Small intestine (tissue), 7 donors: ENCODE measurements around the gene PLSCR1. TPM values are rescaled to one million over a fixed set of nuclear protein-coding genes. Genes with fewer than 3 reads are reported as not detected.
"Not testable (repeated sequence)": the region's sequence is repeated elsewhere in the genome, so short reads cannot be mapped to it uniquely, and the experiment has no call there.

Experiments used
- DNase-seq, 2 donors: peaks; one replicate each; pipeline versions ENCODE4 v3.0.0 to v3.0.0-alpha.2; 2013
- FAIRE-seq: peaks from 2 replicates; lab custom pipeline; 2012; peaks lifted over from hg19 to GRCh38; lab: Jason Lieb, UNC
- H3K27ac ChIP-seq, 3 donors: one replicate each; pipeline ENCODE4 v1.5.1; 2013; ENCODE audit warnings: low read length in 2 of 3, mild to moderate bottlenecking in 2 of 3, control low read depth in 1 of 3, inconsistent platforms in 1 of 3, low read depth in 1 of 3, moderate library complexity in 1 of 3
- H3K27me3 ChIP-seq, 3 donors: one replicate each; pipeline ENCODE4 v1.6.1; 2013; ENCODE audit warnings: low read length in 3 of 3, inconsistent platforms in 1 of 3; ENCODE audit not compliant: control insufficient read depth in 3 of 3, insufficient read depth in 3 of 3
- H3K36me3 ChIP-seq, 3 donors: one replicate each; pipeline ENCODE4 v1.6.1; 2013; ENCODE audit warnings: low read length in 3 of 3, inconsistent platforms in 1 of 3, low read depth in 1 of 3, mild to moderate bottlenecking in 1 of 3, moderate library complexity in 1 of 3; ENCODE audit not compliant: control insufficient read depth in 3 of 3, insufficient read depth in 2 of 3
- H3K4me1 ChIP-seq, 3 donors: one replicate each; pipeline ENCODE4 v1.6.1; 2013; ENCODE audit warnings: low read length in 2 of 3, inconsistent platforms in 1 of 3, low read depth in 1 of 3, mild to moderate bottlenecking in 1 of 3, moderate library complexity in 1 of 3; ENCODE audit not compliant: control insufficient read depth in 3 of 3, insufficient read depth in 2 of 3
- H3K4me3 ChIP-seq, 3 donors: one replicate each; pipeline ENCODE4 v1.5.1; 2013; ENCODE audit warnings: low read length in 3 of 3, control low read depth in 1 of 3, inconsistent platforms in 1 of 3, low read depth in 1 of 3, mild to moderate bottlenecking in 1 of 3, moderate library complexity in 1 of 3
- H3K9me3 ChIP-seq, 2 donors: one replicate each; pipeline ENCODE4 v1.6.1; 2013; ENCODE audit warnings: low read depth in 1 of 2, low read length in 1 of 2; ENCODE audit not compliant: control insufficient read depth in 2 of 2, insufficient read depth in 1 of 2
- WGBS, 3 donors: extraction: QIAGEN DNeasy Blood & Tissue Kit; methylation state at CpG; one replicate each; pipeline ENCODE4 v1.1.7; 2013; 5-methylcytosine and 5-hydroxymethylcytosine counted together
- polyA plus RNA-seq, 4 donors: library from polyadenylated mRNA; stranded (reverse) in 3 of 4; unstranded in 1 of 4; fragments of 200-250 nt in 3 of 4; fragments of 120-200 nt in 1 of 4; gene quantifications; one replicate each; pipeline versions ENCODE4 v1.2.1 to v1.2.3, GENCODE V29; 2013
- donor health status: healthy with polysubstance abuse.
- donor health status: control.
- donor health status: control.
- donor health status: Bipolar disorder and iron deficiency.
- donor health status: healthy.

PLSCR1 gene
- polyA plus RNA-seq, 4 donors: 37.6 to 92.5 (median 56.0) TPM

DNA sequence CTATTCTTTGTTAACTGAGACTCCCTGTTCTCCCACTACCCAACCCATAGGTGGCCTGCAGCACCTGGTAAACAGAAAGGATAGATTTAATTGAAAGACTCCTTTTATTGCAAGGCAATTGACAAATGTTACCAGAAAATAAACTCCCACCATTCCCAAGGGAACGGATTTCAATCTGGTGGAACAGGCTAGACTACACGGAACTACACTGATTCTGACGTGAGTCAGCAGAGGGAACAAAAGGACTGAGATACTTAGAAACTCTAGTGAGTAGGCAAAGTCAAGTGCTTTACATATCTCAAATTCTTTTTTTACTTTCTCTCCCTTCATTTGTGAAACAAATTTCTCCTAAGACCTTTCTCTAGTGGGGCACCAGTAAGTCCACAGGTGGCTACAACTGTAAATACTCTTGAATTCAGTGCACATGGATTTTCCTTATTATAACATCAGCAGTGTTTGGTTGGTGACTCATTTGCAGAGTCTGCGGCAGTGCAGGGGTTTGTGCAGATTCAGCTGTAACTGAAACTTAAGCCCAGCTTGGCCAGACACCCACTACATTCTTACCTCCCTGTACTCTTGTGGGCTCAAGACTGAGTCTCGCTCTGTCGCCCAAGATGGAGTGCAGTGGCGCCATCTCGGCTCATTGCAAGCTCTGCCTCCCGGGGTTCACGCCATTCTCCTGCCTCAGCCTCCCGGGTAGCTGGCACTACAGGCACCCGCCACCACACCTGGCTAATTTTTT is 40.8 kb downstream of the PLSCR1 start:
- whole genome bisulfite sequencing, 3 donors: 71 to 78% (median 72%) methylated on average over 12 of the region's 12 CpGs
- H3K36me3 ChIP-seq: no peaks in the 10 kb centered on the region
- no peaks in the 10 kb centered on the region for H3K27me3 ChIP-seq
- H3K27ac ChIP-seq: peak overlapping the region in 1 of 3 donors; percentile 31
- no peaks in the 10 kb centered on the region for H3K9me3 ChIP-seq
- peaks cover 0 to 24% (median 4%) of the 10 kb centered on the region in 3 donors for H3K4me1 ChIP-seq
- no peak overlapping the region for H3K4me3 ChIP-seq
- FAIRE-seq: no peak
- DNase-seq: peak in 1 of 2 donors; percentile 56

DNA sequence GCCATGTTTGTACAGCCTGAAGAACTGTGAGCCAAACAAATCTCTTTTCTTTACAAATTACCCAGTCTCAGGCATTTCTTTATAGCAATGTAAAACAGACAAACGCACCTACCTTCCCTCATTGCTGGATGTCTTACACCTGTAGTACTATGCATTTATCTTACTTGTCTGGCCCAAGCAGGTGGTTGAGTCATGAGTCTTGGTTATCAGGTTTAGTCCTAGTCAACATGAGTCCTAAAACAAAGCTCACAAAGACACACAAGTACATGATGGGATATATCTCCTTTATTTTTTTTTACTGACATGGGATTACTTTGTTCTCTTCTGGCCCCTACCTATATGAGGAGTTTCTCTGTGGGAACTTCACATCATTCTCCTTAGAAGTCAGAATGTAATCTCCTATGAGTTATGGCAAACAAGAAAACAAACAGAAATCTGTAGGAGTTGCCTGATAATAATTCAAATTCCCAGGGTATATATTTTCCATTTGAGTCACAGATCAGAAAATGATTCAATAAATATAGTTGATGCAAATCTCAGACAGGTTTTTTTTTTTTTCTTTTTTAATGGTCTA is 41.4 kb downstream of the PLSCR1 start:
- DNase-seq (no peak), FAIRE-seq (no peak)
- WGBS, 3 donors: 73 to 89% (median 87%) methylated on average over 1 of the region's 1 CpG
- Histone ChIP-seq H3K4me1 (peaks cover 0 to 24% (median 4%) of the 10 kb centered on the region in 3 donors), H3K4me3 (no peak overlapping the region), H3K27me3 (no peaks in the 10 kb centered on the region), H3K9me3 (peaks cover 0 to 2% of the 10 kb centered on the region in 2 donors), H3K36me3 (no peaks in the 10 kb centered on the region), H3K27ac (no peak overlapping the region)

DNA sequence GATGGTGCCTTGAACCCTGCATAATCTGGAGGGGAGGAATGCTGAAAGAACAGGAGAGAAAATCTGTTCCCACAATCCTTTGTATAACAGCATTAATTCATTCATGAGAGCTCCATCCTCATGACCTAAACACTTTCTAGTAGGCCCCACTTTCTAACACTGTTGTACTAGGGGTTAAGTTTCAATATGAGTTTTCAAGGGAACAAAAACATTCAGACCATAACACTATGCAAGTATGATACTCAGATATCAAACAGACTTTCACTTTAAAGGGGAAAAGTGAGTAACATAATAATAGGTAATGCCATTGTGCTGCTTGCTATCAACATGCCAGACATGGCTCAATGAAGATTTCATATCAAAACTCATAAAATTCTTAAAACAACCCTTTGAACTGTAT is 42.7 kb downstream of the PLSCR1 start:
- H3K4me1 ChIP-seq: peaks cover 0 to 15% (median 2%) of the 10 kb centered on the region in 3 donors
- no peak overlapping the region for H3K4me3 ChIP-seq
- H3K27me3 ChIP-seq: no peaks in the 10 kb centered on the region
- no peak overlapping the region for H3K27ac ChIP-seq
- no peaks in the 10 kb centered on the region for H3K36me3 ChIP-seq
- FAIRE-seq (no peak), DNase-seq (no peak)
- H3K9me3 ChIP-seq: peaks cover 0 to 5% of the 10 kb centered on the region in 2 donors

DNA sequence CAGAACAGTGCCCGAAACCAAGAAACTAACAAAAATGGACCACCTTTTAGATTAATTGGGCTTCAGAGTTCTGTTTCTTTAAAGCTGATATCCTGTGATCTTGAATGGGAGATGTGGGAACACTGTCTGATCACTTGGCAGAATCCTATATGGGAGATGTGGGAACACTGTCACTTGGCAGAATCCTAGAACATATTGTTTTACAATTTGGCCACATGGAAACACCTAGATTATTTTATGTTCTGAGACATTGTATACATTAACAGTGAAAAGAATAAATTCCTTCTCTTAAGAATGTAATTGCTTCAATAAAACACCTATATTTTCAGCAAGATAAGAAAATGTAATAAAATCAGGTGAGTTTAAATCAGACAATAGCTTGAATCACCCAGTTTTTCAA is 44.7 kb downstream of the PLSCR1 start:
- H3K27ac ChIP-seq: no peak overlapping the region
- peaks cover 0 to 5% (median 0%) of the 10 kb centered on the region in 3 donors for H3K4me1 ChIP-seq
- no peaks in the 10 kb centered on the region for H3K27me3 ChIP-seq
- WGBS, 3 donors: 39 to 60% (median 53%) methylated on average over 1 of the region's 1 CpG
- H3K4me3 ChIP-seq: no peak overlapping the region
- peaks cover 0 to 5% of the 10 kb centered on the region in 2 donors for H3K9me3 ChIP-seq
- H3K36me3 ChIP-seq: no peaks in the 10 kb centered on the region
- FAIRE-seq (no peak), DNase-seq (no peak)

DNA sequence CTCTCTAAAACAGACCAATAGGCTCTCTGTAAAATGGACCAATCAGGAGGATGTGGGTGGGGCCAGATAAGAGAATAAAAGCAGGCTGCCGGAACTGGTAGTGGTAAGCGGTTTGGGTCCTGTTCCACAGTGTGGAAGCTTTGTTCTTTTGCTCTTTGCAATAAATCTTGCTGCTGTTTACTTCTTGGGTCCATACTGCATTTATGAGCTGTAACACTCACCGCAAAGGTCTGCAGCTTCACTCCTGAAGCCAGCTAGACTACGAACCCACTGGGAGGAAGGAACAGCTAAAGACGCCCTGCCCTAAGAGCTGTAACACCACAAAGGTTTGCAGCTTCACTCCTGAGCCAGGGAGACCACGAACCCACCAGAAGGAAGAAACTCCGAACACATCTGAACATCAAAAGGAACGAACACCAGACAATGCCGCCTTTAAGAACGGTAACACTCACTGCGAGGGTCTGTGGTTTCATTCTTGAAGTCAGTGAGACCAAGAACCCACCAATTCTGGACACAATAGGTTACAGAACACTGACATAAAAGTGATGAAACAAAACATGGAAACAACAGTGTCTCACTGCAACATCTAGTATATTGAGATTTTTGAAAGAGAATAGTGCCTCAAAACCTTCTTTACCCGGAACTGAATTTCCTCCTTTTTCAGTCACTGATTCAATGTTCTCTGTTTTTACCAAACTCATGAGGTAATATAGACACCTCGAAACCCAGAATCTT is 46.2 kb downstream of the PLSCR1 start:
- Histone ChIP-seq H3K4me1 (no peaks in the 10 kb centered on the region), H3K4me3 (no peak overlapping the region), H3K27ac (no peak overlapping the region), H3K36me3 (no peaks in the 10 kb centered on the region), H3K9me3 (peaks cover 0 to 5% of the 10 kb centered on the region in 2 donors), H3K27me3 (no peaks in the 10 kb centered on the region)
- DNase-seq: no peak
- 80 to 89% (median 80%) methylated on average over 13 of the region's 13 CpGs for WGBS, 3 donors
- no peak for FAIRE-seq

DNA sequence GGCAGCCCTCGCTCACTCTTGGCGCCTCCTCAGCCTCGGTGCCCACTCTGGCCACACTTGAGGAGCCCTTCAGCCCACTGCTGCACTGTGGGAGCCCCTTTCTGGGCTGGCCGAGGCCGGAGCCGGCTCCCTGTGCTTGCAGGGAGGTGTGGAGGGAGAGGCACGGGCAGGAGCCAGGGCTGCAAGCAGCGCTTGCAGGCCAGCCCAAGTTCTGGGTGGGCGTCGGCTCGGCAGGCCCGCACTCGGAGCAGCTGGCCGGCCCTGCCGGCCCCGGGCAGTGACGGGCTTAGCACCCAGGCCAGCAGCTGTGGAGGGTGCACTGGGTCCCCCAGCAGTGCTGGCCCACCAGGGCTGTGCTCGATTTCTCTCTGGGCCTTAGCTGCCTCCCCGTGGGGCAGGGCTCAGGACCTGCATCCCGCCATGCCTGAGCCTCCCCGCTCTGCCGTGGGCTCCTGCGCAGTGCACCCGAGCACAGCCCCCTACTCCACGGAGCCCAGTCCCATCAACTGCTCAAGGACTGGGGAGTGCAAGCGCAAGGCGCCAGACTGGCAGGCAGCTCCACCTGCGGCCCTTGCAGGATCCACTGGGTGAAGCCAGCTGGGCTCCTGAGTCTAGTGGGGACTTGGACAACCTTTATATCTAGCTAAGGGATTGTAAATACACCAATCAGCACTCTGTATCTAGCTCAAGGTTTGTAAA is 47.1 kb downstream of the PLSCR1 start:
- H3K4me1 ChIP-seq, DNase-seq, H3K27ac ChIP-seq, H3K27me3 ChIP-seq, H3K4me3 ChIP-seq, H3K36me3 ChIP-seq, H3K9me3 ChIP-seq, FAIRE-seq: not testable (repeated sequence)
- WGBS, 3 donors: 92 to 98% (median 94%) methylated on average over 28 of the region's 28 CpGs

DNA sequence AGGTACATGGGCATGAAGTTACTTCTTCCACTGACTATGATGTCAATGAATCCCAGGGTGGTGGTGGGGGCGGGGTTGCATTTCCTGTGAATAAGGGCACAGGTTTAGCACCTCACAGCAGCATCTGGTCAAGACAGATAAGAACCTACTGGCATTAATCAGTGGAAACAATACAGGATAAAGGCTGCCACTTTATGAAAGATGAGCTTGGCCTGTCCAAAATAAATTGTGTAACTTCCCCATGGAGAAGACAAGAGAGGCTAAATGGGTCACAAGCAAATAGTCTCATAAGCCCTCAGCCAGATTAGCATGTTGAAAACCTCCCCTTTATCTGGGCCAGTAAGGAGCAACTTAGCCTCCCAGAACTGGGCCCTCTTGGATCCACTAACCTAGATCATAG is 47.7 kb downstream of the PLSCR1 start:
- Histone ChIP-seq H3K9me3 (peaks cover 0 to 5% of the 10 kb centered on the region in 2 donors), H3K4me3 (no peak overlapping the region), H3K36me3 (no peaks in the 10 kb centered on the region), H3K27me3 (no peaks in the 10 kb centered on the region), H3K4me1 (no peaks in the 10 kb centered on the region), H3K27ac (no peak overlapping the region)
- 0 to 80% (median 55%) methylated on average over 1 of the region's 1 CpG for WGBS, 3 donors
- no peak for DNase-seq
- FAIRE-seq: no peak

DNA sequence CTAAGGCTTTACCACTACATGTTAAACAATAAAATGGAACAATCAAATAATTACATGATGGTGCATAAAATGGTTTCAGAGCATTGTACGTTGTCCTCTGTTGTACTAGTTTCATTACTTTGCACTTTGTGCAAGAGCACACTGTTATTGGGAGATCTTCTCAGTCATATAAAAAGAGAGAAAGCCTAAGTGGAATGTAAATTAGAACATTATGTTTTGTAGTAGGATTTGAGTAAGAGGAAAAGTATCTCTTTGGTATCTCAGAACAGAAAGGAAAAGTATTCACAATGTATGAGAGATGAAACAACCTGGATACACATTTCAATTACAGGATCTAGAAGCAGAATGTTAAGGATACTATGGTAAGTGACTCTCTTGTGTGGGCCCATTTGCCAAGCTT is 48.2 kb downstream of the PLSCR1 start:
- DNase-seq: no peak
- WGBS, 3 donors: 0 to 91% (median 49%) methylated on average over 1 of the region's 1 CpG
- Histone ChIP-seq H3K4me3 (no peak overlapping the region), H3K4me1 (no peaks in the 10 kb centered on the region), H3K9me3 (peaks cover 0 to 5% of the 10 kb centered on the region in 2 donors), H3K27ac (no peak overlapping the region), H3K27me3 (no peaks in the 10 kb centered on the region), H3K36me3 (no peaks in the 10 kb centered on the region)
- no peak for FAIRE-seq
